MG63 (cell line): ENCODE data around the gene NIPA2. TPM values are rescaled to one million over a fixed set of nuclear protein-coding genes. Genes with fewer than 3 reads are reported as not detected.
A peak's percentile ranks its signal among the peaks of the same experiment; 100 is the strongest.

ENCODE experiments used
- DNase-seq: peaks from one replicate; pipeline ENCODE4 v3.0.0-alpha.2; 2020
- H3K27me3 ChIP-seq: fragments of 250-450 bp; sonication (Bioruptor Pico); 2 replicates; pipeline ENCODE4 v1.5.1; 2020; ENCODE audit warnings: mild to moderate bottlenecking, moderate library complexity
- H3K36me3 ChIP-seq: fragments of 250-450 bp; sonication (Bioruptor Pico); 2 replicates; pipeline ENCODE4 v1.5.1; 2020; ENCODE audit warnings: mild to moderate bottlenecking, moderate library complexity
- H3K4me3 ChIP-seq: fragments of 250-450 bp; sonication (Bioruptor Pico); 2 replicates; pipeline ENCODE4 v1.5.1; 2020; ENCODE audit warnings: mild to moderate bottlenecking, moderate library complexity
- H3K9me3 ChIP-seq: fragments of 250-450 bp; sonication (Bioruptor Pico); 2 replicates; pipeline ENCODE4 v1.5.1; 2020; ENCODE audit warnings: mild to moderate bottlenecking, moderate library complexity
- total RNA-seq: library from RNA; depleted of rRNA; stranded (reverse); fragments of >200 nt; shearing (Covaris generic); gene quantifications from 2 replicates; pipeline ENCODE4 v1.2.3, GENCODE V29; 2014; ENCODE audit warnings: low replicate concordance

NIPA2 gene
- total RNA-seq, 1 experiment from 2014 or later: 105 TPM

- Histone ChIP-seq H3K4me3 (no peak overlapping the region), H3K9me3 (no peaks in the 10 kb centered on the region), H3K27me3 (no peaks in the 10 kb centered on the region), H3K36me3 (peaks cover 13% of the 10 kb centered on the region)
- no peak for DNase-seq
Measured at GRCh38 chr15:22884344-22884743, 45.9 kb downstream of the NIPA2 start.

GRCh38 chr15:22885120-22885519 is 46.7 kb downstream of the NIPA2 start:
- H3K9me3 ChIP-seq: no peaks in the 10 kb centered on the region
- H3K4me3 ChIP-seq: no peak overlapping the region
- no peak for DNase-seq
- H3K27me3 ChIP-seq: no peaks in the 10 kb centered on the region
- H3K36me3 ChIP-seq: peaks cover 13% of the 10 kb centered on the region

GRCh38 chr15:22887157-22887951 is 48.9 kb downstream of the NIPA2 start:
- Histone ChIP-seq H3K27me3 (no peaks in the 10 kb centered on the region), H3K36me3 (peaks cover 13% of the 10 kb centered on the region), H3K9me3 (no peaks in the 10 kb centered on the region), H3K4me3 (no peak overlapping the region)
- DNase-seq: peak; percentile 70

GRCh38 chr15:22888120-22888859 is 49.8 kb downstream of the NIPA2 start:
- Histone ChIP-seq H3K9me3 (no peaks in the 10 kb centered on the region), H3K4me3 (no peak overlapping the region), H3K36me3 (peaks cover 13% of the 10 kb centered on the region), H3K27me3 (no peaks in the 10 kb centered on the region)
- peak; percentile 82 for DNase-seq

- no peaks in the 10 kb centered on the region for H3K27me3 ChIP-seq
- DNase-seq: no peak
- peaks cover 13% of the 10 kb centered on the region for H3K36me3 ChIP-seq
- no peaks in the 10 kb centered on the region for H3K9me3 ChIP-seq
- no peak overlapping the region for H3K4me3 ChIP-seq
Measured at GRCh38 chr15:22889146-22889818, 50.8 kb downstream of the NIPA2 start.

DNA sequence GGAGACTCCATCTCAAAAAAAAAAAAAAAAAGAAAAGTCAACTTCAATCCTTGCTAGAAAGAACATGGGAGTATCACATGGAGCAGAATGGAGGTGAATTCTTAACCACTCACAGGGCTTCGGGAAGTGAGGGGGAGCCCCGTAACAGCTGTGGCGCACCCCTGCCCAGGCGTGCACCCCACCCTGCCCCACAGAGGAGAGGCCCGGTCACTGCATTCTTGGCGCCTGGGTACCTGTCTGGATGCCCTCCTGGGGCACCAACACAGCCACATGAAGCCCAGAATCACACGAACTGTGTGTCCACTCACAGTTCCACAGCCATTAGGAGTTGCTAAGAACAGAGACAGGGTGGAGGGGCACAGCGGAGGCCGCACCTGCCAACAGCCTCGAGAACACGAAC is 51.8 kb downstream of the NIPA2 start:
- H3K36me3 ChIP-seq: peaks cover 13% of the 10 kb centered on the region
- no peaks in the 10 kb centered on the region for H3K9me3 ChIP-seq
- H3K4me3 ChIP-seq: no peak overlapping the region
- H3K27me3 ChIP-seq: no peaks in the 10 kb centered on the region
- DNase-seq: no peak

- no peaks in the 10 kb centered on the region for H3K9me3 ChIP-seq
- H3K4me3 ChIP-seq: no peak overlapping the region
- DNase-seq: no peak
- H3K36me3 ChIP-seq: peaks cover 6% of the 10 kb centered on the region
- H3K27me3 ChIP-seq: no peaks in the 10 kb centered on the region
Measured at GRCh38 chr15:22891426-22892210, 53.2 kb downstream of the NIPA2 start.

DNA sequence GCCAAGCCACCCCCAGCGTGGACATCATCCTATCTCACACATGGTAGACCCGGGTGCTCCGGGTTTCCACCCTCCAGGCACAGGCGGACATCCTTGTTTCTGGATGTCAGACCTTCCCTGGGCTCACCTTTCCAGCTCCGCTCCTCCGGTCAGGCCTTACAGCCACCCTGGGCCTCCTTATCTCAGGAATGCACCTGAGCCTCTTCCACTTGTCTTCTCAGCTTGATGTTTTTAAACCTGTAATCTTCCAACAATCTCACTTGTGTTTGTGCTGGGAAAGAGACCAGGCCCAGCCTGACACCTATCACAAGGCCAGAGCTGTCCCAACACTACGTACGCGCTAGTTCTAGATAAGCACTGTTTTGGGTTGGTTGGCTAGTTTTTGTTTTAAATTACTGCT is 53.9 kb downstream of the NIPA2 start:
- Histone ChIP-seq H3K9me3 (no peaks in the 10 kb centered on the region), H3K4me3 (no peak overlapping the region), H3K36me3 (peaks cover 3% of the 10 kb centered on the region), H3K27me3 (no peaks in the 10 kb centered on the region)
- no peak for DNase-seq

GRCh38 chr15:22893081-22893480 is 54.6 kb downstream of the NIPA2 start:
- H3K36me3 ChIP-seq: peaks cover 6% of the 10 kb centered on the region; the same call in 1 of the 2 replicates
- no peaks in the 10 kb centered on the region for H3K9me3 ChIP-seq
- no peaks in the 10 kb centered on the region for H3K27me3 ChIP-seq
- DNase-seq: no peak
- H3K4me3 ChIP-seq: no peak overlapping the region

DNA sequence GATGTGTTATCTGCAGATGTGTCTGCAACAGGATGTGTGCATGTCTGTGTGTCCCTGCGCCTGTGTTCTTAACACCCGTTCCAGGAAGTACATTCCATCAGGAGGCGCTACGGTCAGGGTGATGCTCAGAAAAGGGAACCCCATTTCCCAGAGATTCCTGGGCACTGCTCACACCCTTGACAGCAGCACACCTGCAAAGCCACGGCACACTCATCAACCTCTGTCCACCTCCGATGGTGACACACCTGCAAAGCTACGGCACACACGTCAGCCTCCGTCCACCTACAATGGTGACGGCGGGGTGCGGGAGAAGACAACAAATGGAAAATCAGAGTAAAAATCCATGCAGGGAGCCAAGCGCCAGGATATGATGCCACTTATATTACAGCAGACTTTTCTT is 55.4 kb downstream of the NIPA2 start:
- Histone ChIP-seq H3K4me3 (no peak overlapping the region), H3K36me3 (peaks cover 6% of the 10 kb centered on the region; the same call in 1 of the 2 replicates), H3K27me3 (no peaks in the 10 kb centered on the region), H3K9me3 (no peaks in the 10 kb centered on the region)
- no peak for DNase-seq

GRCh38 chr15:22895465-22896190 is 57.2 kb downstream of the NIPA2 start:
- peak; percentile 49 for DNase-seq
- H3K36me3 ChIP-seq: peaks cover 17% of the 10 kb centered on the region
- H3K27me3 ChIP-seq: no peaks in the 10 kb centered on the region
- no peak overlapping the region for H3K4me3 ChIP-seq
- no peaks in the 10 kb centered on the region for H3K9me3 ChIP-seq

GRCh38 chr15:22902046-22902445 is 63.6 kb downstream of the NIPA2 start:
- DNase-seq: no peak
- Histone ChIP-seq H3K36me3 (peaks cover 17% of the 10 kb centered on the region), H3K9me3 (no peaks in the 10 kb centered on the region), H3K4me3 (no peak overlapping the region), H3K27me3 (no peaks in the 10 kb centered on the region)

GRCh38 chr15:22902578-22902977 is 64.1 kb downstream of the NIPA2 start:
- Histone ChIP-seq H3K4me3 (no peak overlapping the region), H3K9me3 (no peaks in the 10 kb centered on the region), H3K27me3 (no peaks in the 10 kb centered on the region), H3K36me3 (peaks cover 15% of the 10 kb centered on the region)
- no peak for DNase-seq

GRCh38 chr15:22902981-22903380 is 64.5 kb downstream of the NIPA2 start:
- Histone ChIP-seq H3K27me3 (no peaks in the 10 kb centered on the region), H3K4me3 (no peak overlapping the region), H3K9me3 (no peaks in the 10 kb centered on the region), H3K36me3 (peaks cover 12% of the 10 kb centered on the region)
- no peak for DNase-seq

GRCh38 chr15:22903427-22903826 is 65.0 kb downstream of the NIPA2 start:
- DNase-seq: no peak
- no peak overlapping the region for H3K4me3 ChIP-seq
- H3K9me3 ChIP-seq: no peaks in the 10 kb centered on the region

DNA sequence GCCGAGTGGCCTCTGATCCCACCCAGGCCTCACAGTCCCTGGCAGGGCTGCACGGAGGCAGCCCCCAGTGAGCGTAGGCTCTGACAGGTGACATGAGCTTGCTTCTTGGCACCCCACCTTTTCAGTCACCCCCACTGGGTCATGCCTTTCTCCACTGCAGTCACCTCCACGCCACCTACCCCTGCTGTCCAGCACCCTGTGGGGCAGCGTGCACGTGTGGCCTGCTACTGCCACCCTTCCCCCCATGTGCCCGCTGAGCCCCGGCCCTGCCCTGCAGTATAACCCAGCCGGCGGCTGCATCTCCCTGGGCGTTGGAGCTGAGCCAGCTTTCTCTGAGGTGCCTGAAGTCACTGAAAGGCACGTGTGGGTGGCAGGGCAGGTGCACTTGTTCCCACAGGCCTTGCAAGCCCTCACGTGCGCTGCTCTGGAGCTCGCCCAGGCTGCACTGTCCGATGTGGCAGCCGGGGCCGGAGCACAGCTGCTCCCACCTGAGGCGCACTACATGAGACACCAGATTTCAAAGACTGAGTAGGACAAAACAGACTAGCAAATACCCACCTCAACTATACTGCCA is 65.6 kb downstream of the NIPA2 start:
- Histone ChIP-seq H3K36me3 (peaks cover 17% of the 10 kb centered on the region), H3K4me3 (no peak overlapping the region), H3K27me3 (no peaks in the 10 kb centered on the region), H3K9me3 (no peaks in the 10 kb centered on the region)
- no peak for DNase-seq

More at GRCh38 chr15:22903427-22903826, 65.0 kb downstream of the NIPA2 start:
- peaks cover 13% of the 10 kb centered on the region for H3K36me3 ChIP-seq
- no peaks in the 10 kb centered on the region for H3K27me3 ChIP-seq
